Activated naive CD8-positive, alpha-beta T cell treated with anti-CD3 and anti-CD28 coated beads for 36 hours (primary cell): ENCODE data around the gene TAS2R50. TPM values are rescaled to one million over a fixed set of nuclear protein-coding genes. Genes with fewer than 3 reads are reported as not detected.

Experiments
- total RNA-seq, 2 experiments: library from RNA; stranded (reverse); gene quantifications; one replicate each; pipeline ENCODE4 v1.2.3, GENCODE V29; 2021

Gene TAS2R50
- total RNA-seq, 2 experiments from 2014 or later, result 0.36 to 0.37 TPM

Other genes with a start within 250 kb of the TAS2R50 start
- not detected for gene TAS2R7, start 184.3 kb downstream of the TAS2R50 start, total RNA-seq
- gene TAS2R8, start 179.6 kb downstream of the TAS2R50 start, total RNA-seq, result not detected
- gene TAS2R9, start 176.7 kb downstream of the TAS2R50 start, total RNA-seq, result not detected
- gene TAS2R10, start 160.6 kb downstream of the TAS2R50 start, total RNA-seq, result not detected
- 1 to 10 TPM; 1.3 to 1.4 TPM for gene PRR4, start 137.4 kb downstream of the TAS2R50 start, total RNA-seq
- 1 to 10 TPM; 6.3 to 7.3 TPM for gene PRH1, start 102.7 kb downstream of the TAS2R50 start, total RNA-seq
- under 1 TPM; 0.12 to 0.16 TPM for gene TAS2R13, start 77.3 kb downstream of the TAS2R50 start, total RNA-seq
- gene PRH2, start 57.7 kb downstream of the TAS2R50 start, total RNA-seq, result not detected
- under 1 TPM; 0.64 to 0.68 TPM for gene TAS2R14, start 47.6 kb downstream of the TAS2R50 start, total RNA-seq
- gene TAS2R20, start 11.4 kb upstream of the TAS2R50 start, total RNA-seq, result under 1 TPM; 0.21 to 0.30 TPM
- gene TAS2R19, start 35.7 kb upstream of the TAS2R50 start, total RNA-seq, result under 1 TPM; 0.50 to 0.89 TPM
- gene TAS2R31, start 44.5 kb upstream of the TAS2R50 start, total RNA-seq, result under 1 TPM; 0.58 to 0.86 TPM
- gene TAS2R46, start 75.4 kb upstream of the TAS2R50 start, total RNA-seq, result under 1 TPM; 0.39 to 0.48 TPM
- gene TAS2R43, start 105.4 kb upstream of the TAS2R50 start, total RNA-seq, result under 1 TPM; 0.29 to 0.36 TPM
- under 1 TPM; 0.86 to 0.97 TPM for gene TAS2R30, start 147.7 kb upstream of the TAS2R50 start, total RNA-seq
- gene SMIM10L1, start 184.3 kb upstream of the TAS2R50 start, total RNA-seq, result 1 to 10 TPM; 8.7 to 9.0 TPM
- gene TAS2R42, start 200.0 kb upstream of the TAS2R50 start, total RNA-seq, result not detected